Rectal smooth muscle tissue (tissue), 1 donor: ENCODE measurements around the gene ZNF783.

Experiments
- H3K27ac ChIP-seq: one replicate; pipeline ENCODE4 v1.7.0; 2013; ENCODE audit warnings: low read depth, low read length, inconsistent platforms
- H3K27me3 ChIP-seq: one replicate; pipeline ENCODE4 v1.7.0; 2013; ENCODE audit warnings: low read length; ENCODE audit not compliant: control insufficient read depth, insufficient read depth
- H3K36me3 ChIP-seq: one replicate; pipeline ENCODE4 v1.7.0; 2013; ENCODE audit warnings: low read length; ENCODE audit not compliant: control insufficient read depth, insufficient read depth
- H3K4me1 ChIP-seq: one replicate; pipeline ENCODE4 v1.7.0; 2013; ENCODE audit warnings: low read length; ENCODE audit not compliant: control insufficient read depth, insufficient read depth
- H3K4me3 ChIP-seq: one replicate; pipeline ENCODE4 v1.7.0; 2013; ENCODE audit warnings: low read length
- H3K9ac ChIP-seq: one replicate; pipeline ENCODE4 v1.7.0; 2013; ENCODE audit warnings: low read length

ZNF783 gene

GRCh38 chr7:149297034-149297755 lies 35.2 kb downstream of the ZNF783 start:
- no peaks in the 10 kb centered on the region for H3K36me3 ChIP-seq
- no peak overlapping the region for H3K9ac ChIP-seq
- no peak overlapping the region for H3K27ac ChIP-seq
- H3K4me3 ChIP-seq: no peak overlapping the region
- no peaks in the 10 kb centered on the region for H3K4me1 ChIP-seq
- H3K27me3 ChIP-seq: no peaks in the 10 kb centered on the region

- no peak overlapping the region for H3K4me3 ChIP-seq
- H3K4me1 ChIP-seq: no peaks in the 10 kb centered on the region
- H3K9ac ChIP-seq: no peak overlapping the region
- H3K27ac ChIP-seq: no peak overlapping the region
- H3K27me3 ChIP-seq: no peaks in the 10 kb centered on the region
- H3K36me3 ChIP-seq: no peaks in the 10 kb centered on the region
These were observed 38.8 kb downstream of the ZNF783 start for GRCh38 chr7:149300620-149301285.

GRCh38 chr7:149302222-149302621 lies 40.2 kb downstream of the ZNF783 start:
- Histone ChIP-seq H3K9ac (no peak overlapping the region), H3K36me3 (no peaks in the 10 kb centered on the region), H3K4me1 (no peaks in the 10 kb centered on the region), H3K27me3 (no peaks in the 10 kb centered on the region), H3K4me3 (no peak overlapping the region), H3K27ac (no peak overlapping the region)

- H3K4me3 ChIP-seq: no peak overlapping the region
These were observed 40.9 kb downstream of the ZNF783 start for GRCh38 chr7:149302865-149303264.

GRCh38 chr7:149304006-149304405 lies 42.0 kb downstream of the ZNF783 start:
- Histone ChIP-seq H3K27me3 (no peaks in the 10 kb centered on the region), H3K36me3 (no peaks in the 10 kb centered on the region), H3K27ac (no peak overlapping the region), H3K4me1 (no peaks in the 10 kb centered on the region), H3K4me3 (no peak overlapping the region), H3K9ac (no peak overlapping the region)

More at GRCh38 chr7:149302865-149303264, 40.9 kb downstream of the ZNF783 start:
- H3K27me3 ChIP-seq: no peaks in the 10 kb centered on the region
- no peak overlapping the region for H3K27ac ChIP-seq
- H3K36me3 ChIP-seq: no peaks in the 10 kb centered on the region
- no peak overlapping the region for H3K9ac ChIP-seq
- no peaks in the 10 kb centered on the region for H3K4me1 ChIP-seq

- no peaks in the 10 kb centered on the region for H3K27me3 ChIP-seq
- no peaks in the 10 kb centered on the region for H3K4me1 ChIP-seq
- H3K36me3 ChIP-seq: no peaks in the 10 kb centered on the region
- H3K27ac ChIP-seq: no peak overlapping the region
- H3K9ac ChIP-seq: no peak overlapping the region
- no peak overlapping the region for H3K4me3 ChIP-seq
These were observed 44.9 kb downstream of the ZNF783 start for GRCh38 chr7:149306854-149307253.

GRCh38 chr7:149307775-149308501 lies 45.9 kb downstream of the ZNF783 start:
- H3K27ac ChIP-seq: no peak overlapping the region
- no peaks in the 10 kb centered on the region for H3K36me3 ChIP-seq
- no peaks in the 10 kb centered on the region for H3K27me3 ChIP-seq
- H3K9ac ChIP-seq: no peak overlapping the region
- H3K4me3 ChIP-seq: no peak overlapping the region
- H3K4me1 ChIP-seq: no peaks in the 10 kb centered on the region

GRCh38 chr7:149310113-149310836 lies 48.3 kb downstream of the ZNF783 start:
- H3K9ac ChIP-seq: no peak overlapping the region
- no peak overlapping the region for H3K4me3 ChIP-seq
- H3K4me1 ChIP-seq: no peaks in the 10 kb centered on the region
- no peaks in the 10 kb centered on the region for H3K36me3 ChIP-seq
- no peak overlapping the region for H3K27ac ChIP-seq
- H3K27me3 ChIP-seq: no peaks in the 10 kb centered on the region

GRCh38 chr7:149310990-149311573 lies 49.1 kb downstream of the ZNF783 start:
- Histone ChIP-seq H3K36me3 (no peaks in the 10 kb centered on the region), H3K9ac (no peak overlapping the region), H3K4me1 (no peaks in the 10 kb centered on the region), H3K27me3 (no peaks in the 10 kb centered on the region), H3K27ac (no peak overlapping the region), H3K4me3 (no peak overlapping the region)

GRCh38 chr7:149313981-149314380 lies 52.0 kb downstream of the ZNF783 start:
- Histone ChIP-seq H3K27ac (no peak overlapping the region), H3K4me3 (no peak overlapping the region), H3K27me3 (no peaks in the 10 kb centered on the region), H3K36me3 (no peaks in the 10 kb centered on the region), H3K4me1 (no peaks in the 10 kb centered on the region), H3K9ac (no peak overlapping the region)

GRCh38 chr7:149316606-149317005 lies 54.6 kb downstream of the ZNF783 start:
- no peak overlapping the region for H3K9ac ChIP-seq
- H3K27ac ChIP-seq: no peak overlapping the region
- no peak overlapping the region for H3K4me3 ChIP-seq
- no peaks in the 10 kb centered on the region for H3K27me3 ChIP-seq
- no peaks in the 10 kb centered on the region for H3K4me1 ChIP-seq
- no peaks in the 10 kb centered on the region for H3K36me3 ChIP-seq

GRCh38 chr7:149317496-149317895 lies 55.5 kb downstream of the ZNF783 start:
- no peaks in the 10 kb centered on the region for H3K27me3 ChIP-seq
- no peak overlapping the region for H3K27ac ChIP-seq
- H3K36me3 ChIP-seq: no peaks in the 10 kb centered on the region
- no peak overlapping the region for H3K9ac ChIP-seq
- H3K4me3 ChIP-seq: no peak overlapping the region
- no peaks in the 10 kb centered on the region for H3K4me1 ChIP-seq
